HS-27A (cell line): Measurements from ENCODE around the gene SULT1C4.
"Not testable (repeated sequence)": the region's sequence is repeated elsewhere in the genome, so short reads cannot be mapped to it uniquely, and the experiment has no call there.

Experiments used
- DNase-seq: peaks from one replicate; pipeline ENCODE4 v3.0.0-alpha.2; 2012; ENCODE audit warnings: low read depth, missing footprints

SULT1C4 gene

DNA sequence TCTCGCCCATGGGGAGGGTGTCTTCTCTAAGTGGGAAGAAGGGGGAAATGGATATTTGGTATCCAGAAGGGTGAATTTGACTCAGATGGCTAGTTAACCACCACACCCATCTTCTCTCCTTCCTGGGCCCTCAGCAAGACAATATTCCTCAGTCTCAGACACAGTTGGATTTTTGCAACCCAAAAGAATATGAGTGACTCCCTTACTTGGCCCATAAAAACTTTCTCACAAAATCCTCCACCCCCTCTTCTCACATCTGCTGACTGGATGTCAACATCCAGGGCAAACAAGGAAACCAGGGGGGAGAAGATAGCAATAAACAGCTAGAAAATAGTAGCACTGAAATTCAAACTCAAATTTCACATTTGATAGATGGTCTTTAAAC is 35.9 kb downstream of the SULT1C4 start:
- DNase-seq, result no peak

DNA sequence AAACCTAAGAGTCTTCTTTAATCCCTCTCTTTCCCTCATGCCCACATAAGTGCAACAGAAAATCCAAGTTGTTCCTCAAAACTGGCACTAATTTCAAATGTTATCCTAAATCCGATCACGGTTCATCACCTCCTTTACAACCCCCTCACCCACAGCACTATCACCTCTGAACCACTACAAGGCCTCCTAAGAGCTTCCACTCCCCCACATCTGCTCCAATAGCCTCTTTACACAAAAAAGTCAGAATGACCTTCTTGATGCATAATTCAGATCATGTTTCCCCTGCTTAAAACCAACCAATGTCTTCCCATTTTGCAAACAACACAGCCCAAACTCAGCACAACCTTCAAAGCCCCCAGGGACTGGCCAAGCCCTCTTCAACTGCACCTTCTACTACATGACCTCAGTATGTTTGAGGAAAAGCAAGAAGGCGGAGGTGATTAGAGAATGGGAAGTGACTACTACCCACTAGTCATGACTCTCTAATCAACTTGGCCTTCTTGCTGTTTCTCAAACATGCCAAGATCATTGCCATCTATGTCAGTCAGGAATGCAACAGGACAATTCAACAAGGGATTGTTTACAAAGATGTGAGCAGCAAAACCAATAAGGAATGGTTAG is 36.6 kb downstream of the SULT1C4 start:
- no peak for DNase-seq

DNA sequence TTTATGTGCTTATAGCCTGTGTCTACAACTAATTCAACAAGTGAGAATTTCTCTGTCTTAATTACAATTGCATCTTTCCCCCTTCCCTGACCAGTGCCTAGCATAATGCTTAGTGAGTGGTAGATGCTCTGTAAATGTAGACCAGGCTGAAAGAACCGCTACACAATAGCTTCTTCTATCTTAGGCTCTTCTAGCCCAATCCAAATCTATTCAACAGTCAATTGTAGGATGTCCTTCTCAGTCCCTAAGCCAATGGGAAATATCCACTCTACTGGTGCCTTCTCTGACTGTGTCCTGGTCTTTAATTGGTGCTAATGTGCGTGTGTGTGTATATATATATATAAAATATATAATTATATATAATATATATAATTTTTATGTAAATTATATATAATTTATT is 37.2 kb downstream of the SULT1C4 start:
- no peak for DNase-seq

DNA sequence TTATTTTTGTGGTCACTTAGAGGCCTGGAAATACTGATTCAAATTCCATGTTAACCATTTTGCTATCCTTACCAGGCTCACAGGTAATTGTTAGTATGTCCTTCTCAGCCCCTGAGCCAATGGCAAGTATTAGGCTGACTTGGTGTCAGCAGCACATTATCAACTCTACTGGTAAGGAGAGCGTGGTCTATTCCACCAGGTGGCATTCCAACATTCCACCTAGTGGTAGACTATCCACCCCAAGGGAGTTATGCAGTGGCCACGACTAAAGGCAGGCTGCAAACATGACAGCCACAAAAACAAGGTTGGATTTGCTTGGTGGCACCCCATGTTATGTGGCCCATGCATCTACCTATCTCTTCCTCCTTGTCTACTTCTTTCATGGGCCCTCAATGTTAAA is 39.5 kb downstream of the SULT1C4 start:
- DNase-seq, result no peak

DNA sequence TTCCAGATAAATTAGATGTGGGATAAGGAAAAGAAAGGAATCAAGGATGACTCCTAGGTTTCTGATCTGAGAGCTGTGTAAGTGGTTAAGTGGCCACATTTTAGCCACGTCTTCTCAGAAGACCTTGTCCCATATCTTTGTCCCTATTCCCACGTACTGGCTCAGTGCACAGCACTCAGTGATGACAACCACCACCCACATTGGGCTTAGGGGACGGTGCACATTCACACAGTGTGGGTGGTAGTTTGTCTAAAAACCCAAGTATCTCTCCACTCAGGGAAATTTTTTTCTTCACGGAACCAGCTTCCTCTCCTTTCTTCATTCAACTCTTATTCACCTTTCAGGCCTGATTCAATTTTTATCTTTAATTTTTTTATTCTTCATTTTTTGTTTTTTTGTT is 40.7 kb downstream of the SULT1C4 start:
- no peak for DNase-seq

DNA sequence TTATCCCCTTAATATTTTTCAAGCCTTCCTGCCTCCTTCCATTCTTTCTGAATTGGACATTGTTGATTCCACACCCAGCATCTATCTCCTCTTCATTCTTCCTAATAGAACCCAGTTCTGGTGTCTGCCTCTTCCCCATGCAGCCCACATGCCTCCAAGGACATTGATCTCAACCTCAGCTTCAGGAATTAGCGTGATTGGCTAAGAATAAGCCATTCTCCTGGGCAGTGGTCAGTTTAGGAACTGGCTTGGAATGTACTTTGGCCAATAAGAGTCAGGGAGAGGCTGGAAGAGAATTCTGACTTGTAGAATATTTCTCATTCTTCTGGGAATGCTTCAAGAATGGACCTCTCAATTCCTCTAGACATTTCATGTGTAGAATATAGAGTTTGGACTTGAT is 45.3 kb downstream of the SULT1C4 start:
- DNase-seq, result no peak

DNA sequence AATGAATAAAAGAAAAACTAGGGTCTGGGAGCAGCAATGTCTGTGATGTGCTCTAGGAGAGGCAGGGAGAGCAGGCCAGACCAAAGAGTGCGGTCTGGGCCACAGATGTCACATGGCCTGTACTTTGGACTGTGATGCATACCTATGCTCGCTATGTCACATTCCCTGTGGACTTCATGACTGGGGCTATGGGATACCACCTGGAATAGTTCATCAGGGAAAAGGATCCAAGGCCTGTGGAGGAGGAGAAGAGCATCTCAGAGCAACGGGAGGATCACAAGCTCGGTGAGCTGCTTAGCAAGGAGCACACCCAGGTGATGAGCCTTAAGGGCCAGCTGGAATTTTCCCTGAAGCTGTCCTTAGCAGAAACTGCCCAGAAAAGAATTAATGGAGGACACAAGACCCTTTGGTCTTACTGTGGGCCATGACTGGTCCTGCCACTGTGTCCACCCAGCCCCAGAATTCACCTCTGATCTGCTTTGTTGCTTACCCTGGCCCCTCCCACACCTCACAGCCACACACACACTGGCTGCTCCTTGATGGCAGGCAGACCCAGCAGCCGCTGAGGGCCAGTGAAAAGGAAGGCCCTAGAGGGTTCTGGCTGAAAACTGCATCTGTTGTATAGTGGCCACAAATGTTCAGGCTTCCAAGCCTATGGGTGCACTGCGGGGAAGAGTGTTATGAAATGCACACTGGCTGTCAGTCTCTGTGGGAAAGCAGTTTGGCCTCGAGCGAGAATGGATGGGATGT is 45.9 kb downstream of the SULT1C4 start:
- no peak for DNase-seq

DNA sequence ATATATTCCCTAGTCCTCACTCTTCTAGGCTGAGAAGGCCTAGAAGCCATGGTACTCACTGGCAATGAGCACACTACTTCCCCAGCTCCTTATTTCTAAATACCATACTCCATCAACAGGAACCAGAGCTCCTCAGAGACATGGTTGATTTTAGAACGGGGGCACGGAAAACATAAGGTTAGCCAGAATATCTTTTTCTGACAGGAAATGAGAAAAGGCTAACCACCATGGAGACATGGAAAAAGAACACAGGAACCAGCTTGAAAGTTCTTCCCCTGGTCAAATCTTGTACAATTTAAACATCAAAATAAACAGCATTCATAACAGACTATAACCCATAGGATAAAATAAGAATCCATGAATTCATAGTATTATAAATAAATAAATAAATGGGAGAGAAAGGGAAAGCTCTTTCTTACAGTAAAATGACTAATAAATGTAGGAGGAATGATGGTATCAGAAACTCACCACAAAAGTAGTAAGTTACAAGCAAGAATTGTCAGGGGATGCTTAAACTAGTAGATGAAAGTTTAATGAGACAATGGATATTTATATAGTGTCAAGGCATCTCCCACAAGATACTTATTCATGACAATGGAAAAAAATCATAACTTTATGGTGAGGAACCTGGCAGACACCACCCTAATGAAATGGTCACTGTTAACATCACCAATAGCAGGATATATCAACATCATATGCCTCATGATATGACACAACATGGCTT is 50.7 kb downstream of the SULT1C4 start:
- no peak for DNase-seq

DNA sequence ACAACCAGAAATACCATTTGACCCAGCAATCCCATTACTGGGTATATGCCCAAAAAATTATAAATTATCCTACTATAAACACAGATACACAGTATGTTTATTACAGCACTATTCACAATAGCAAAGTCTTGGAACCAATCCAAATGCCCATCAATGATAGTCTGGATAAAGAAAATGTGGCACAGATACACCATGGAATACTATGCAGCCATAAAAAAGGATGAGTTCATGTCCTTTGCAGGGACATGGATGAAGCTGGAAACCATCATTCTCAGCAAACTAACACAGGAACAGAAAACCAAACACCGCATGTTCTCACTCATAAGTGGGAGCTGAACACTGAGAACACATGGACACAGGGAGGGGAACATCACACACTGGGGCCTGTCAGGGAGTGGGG is 57.8 kb downstream of the SULT1C4 start:
- DNase-seq, result not testable (repeated sequence)

DNA sequence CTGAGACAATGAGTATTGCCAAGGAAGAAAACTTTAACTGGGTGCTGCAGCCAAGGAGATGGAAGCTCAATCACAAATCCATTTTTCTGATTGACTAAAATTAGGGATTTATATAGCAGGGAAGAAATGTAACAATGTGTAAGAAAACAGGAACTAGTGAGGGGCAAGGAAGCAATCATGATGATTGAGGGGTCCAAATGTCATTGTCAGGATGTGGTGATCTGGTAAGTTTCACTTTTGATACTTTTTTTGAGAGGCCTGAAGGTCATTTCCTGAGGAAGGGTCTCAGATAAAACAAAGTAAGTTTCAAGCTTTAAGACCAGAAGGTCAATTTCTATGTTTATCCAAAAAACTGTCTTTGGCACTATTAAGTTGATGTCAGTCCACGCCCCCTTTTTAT is 59.2 kb downstream of the SULT1C4 start:
- DNase-seq, result no peak
